Mesothelial cell of epicardium (in vitro differentiated cells): ENCODE results near the gene TMEM169. TPM values are rescaled to one million over a fixed set of nuclear protein-coding genes. Genes with fewer than 3 reads are reported as not detected.

Source experiments
- DNase-seq, 2 experiments: peaks; one replicate each; pipeline ENCODE4 v3.0.0; 2021; ENCODE audit warnings: low spot score in 2 of 2; ENCODE audit not compliant: unreplicated experiment in 2 of 2
- H3K27ac Mint-ChIP-seq: 2 replicates; pipeline ENCODE4 v1.8.0; 2021; ENCODE audit warnings: mixed read lengths
- H3K27me3 Mint-ChIP-seq: 2 replicates; pipeline ENCODE4 v1.8.0; 2021; ENCODE audit warnings: low read depth, mixed read lengths
- H3K36me3 Mint-ChIP-seq: 2 replicates; pipeline ENCODE4 v1.8.0; 2021; ENCODE audit warnings: mixed read lengths
- H3K4me1 Mint-ChIP-seq: 2 replicates; pipeline ENCODE4 v1.8.0; 2021; ENCODE audit warnings: mixed read lengths
- H3K4me3 Mint-ChIP-seq: 2 replicates; pipeline ENCODE4 v1.8.0; 2021; ENCODE audit warnings: mild to moderate bottlenecking, moderate library complexity, mixed read lengths
- H3K9me3 Mint-ChIP-seq: 2 replicates; pipeline ENCODE4 v1.8.0; 2021; ENCODE audit warnings: mixed read lengths
- CTCF ChIP-seq: fragments of 200-600 bp; sonication (generic); IDR thresholded peaks from one replicate; pipeline ENCODE4 v1.5.0; 2021; ENCODE audit warnings: antibody characterized with exemption; ENCODE audit not compliant: unreplicated experiment
- total RNA-seq: library from RNA; stranded (reverse); gene quantifications from 3 replicates; pipeline ENCODE4 v1.2.1, GENCODE V29; 2021

The TMEM169 gene
- 0.71 to 0.84 TPM (median 0.78 TPM) in 3 replicates for total RNA-seq

GRCh38 chr2:216081487-216082116 lies at the start of gene TMEM169, which contains the start of gene PECR:
TMEM169 (plus strand) TSS chr2:216081919; CDS start chr2:216095964, 14,045 bp downstream.
PECR (minus strand) TSS chr2:216081809; CDS start chr2:216081741, 68 bp downstream.
- H3K4me1 Mint-ChIP-seq = peaks cover 22% of the 10 kb centered on the region

GRCh38 chr2:216031960-216032689 lies 49.6 kb upstream of the TMEM169 start:
- no peak for TF ChIP-seq CTCF
- Mint-ChIP-seq H3K4me3 (no peak overlapping the region), H3K9me3 (no peaks in the 10 kb centered on the region), H3K36me3 (no peaks in the 10 kb centered on the region), H3K27ac (no peak overlapping the region), H3K4me1 (no peaks in the 10 kb centered on the region), H3K27me3 (no peaks in the 10 kb centered on the region)
- no peak for DNase-seq

More at GRCh38 chr2:216081487-216082116, at the start of gene TMEM169, which contains the start of gene PECR:
- Mint-ChIP-seq H3K27ac (peak within 1 kb of the TSS; percentile 67), H3K4me3 (peak within 1 kb of the TSS; percentile 73), H3K36me3 (no peaks in the 10 kb centered on the region), H3K9me3 (no peaks in the 10 kb centered on the region), H3K27me3 (peaks cover 6% of the 10 kb centered on the region)
- no peak for TF ChIP-seq CTCF
- peak; percentile 58 to 66 for DNase-seq

- no peak for TF ChIP-seq CTCF
- no peaks in the 10 kb centered on the region for H3K27me3 Mint-ChIP-seq
- no peak for DNase-seq
- peaks cover 2% of the 10 kb centered on the region for H3K36me3 Mint-ChIP-seq
- H3K9me3 Mint-ChIP-seq = no peaks in the 10 kb centered on the region
- H3K4me1 Mint-ChIP-seq = no peaks in the 10 kb centered on the region
- no peak overlapping the region for H3K27ac Mint-ChIP-seq
- H3K4me3 Mint-ChIP-seq = no peak overlapping the region
These were observed 48.3 kb upstream of the TMEM169 start for GRCh38 chr2:216033403-216033802.

GRCh38 chr2:216034065-216034464 lies 47.7 kb upstream of the TMEM169 start:
- no peak overlapping the region for H3K4me3 Mint-ChIP-seq
- no peaks in the 10 kb centered on the region for H3K4me1 Mint-ChIP-seq
- peak in 1 of 2 experiments; percentile 80 for DNase-seq
- TF ChIP-seq CTCF = peak; percentile 94
- H3K27ac Mint-ChIP-seq = no peak overlapping the region
- no peaks in the 10 kb centered on the region for H3K27me3 Mint-ChIP-seq
- peaks cover 2% of the 10 kb centered on the region for H3K36me3 Mint-ChIP-seq
- H3K9me3 Mint-ChIP-seq = no peaks in the 10 kb centered on the region

GRCh38 chr2:216039918-216040317 lies 41.8 kb upstream of the TMEM169 start:
- H3K4me3 Mint-ChIP-seq = no peak overlapping the region
- no peaks in the 10 kb centered on the region for H3K4me1 Mint-ChIP-seq
- no peaks in the 10 kb centered on the region for H3K9me3 Mint-ChIP-seq
- no peak for TF ChIP-seq CTCF
- H3K27me3 Mint-ChIP-seq = no peaks in the 10 kb centered on the region
- H3K27ac Mint-ChIP-seq = no peak overlapping the region
- H3K36me3 Mint-ChIP-seq = peaks cover 11% of the 10 kb centered on the region
- no peak for DNase-seq
